HG02759 (cell line): ENCODE data around the gene ISG15.
"Not testable (repeated sequence)": the region's sequence is repeated elsewhere in the genome, so short reads cannot be mapped to it uniquely, and the experiment has no call there.

Experiments
- ATAC-seq: cut with Tn5 transposase; IDR thresholded peaks from one replicate; pipeline ENCODE4 v1.9.1; 2021; ENCODE audit warnings: mild to moderate bottlenecking, moderate library complexity; ENCODE audit not compliant: unreplicated experiment

The ISG15 gene

DNA sequence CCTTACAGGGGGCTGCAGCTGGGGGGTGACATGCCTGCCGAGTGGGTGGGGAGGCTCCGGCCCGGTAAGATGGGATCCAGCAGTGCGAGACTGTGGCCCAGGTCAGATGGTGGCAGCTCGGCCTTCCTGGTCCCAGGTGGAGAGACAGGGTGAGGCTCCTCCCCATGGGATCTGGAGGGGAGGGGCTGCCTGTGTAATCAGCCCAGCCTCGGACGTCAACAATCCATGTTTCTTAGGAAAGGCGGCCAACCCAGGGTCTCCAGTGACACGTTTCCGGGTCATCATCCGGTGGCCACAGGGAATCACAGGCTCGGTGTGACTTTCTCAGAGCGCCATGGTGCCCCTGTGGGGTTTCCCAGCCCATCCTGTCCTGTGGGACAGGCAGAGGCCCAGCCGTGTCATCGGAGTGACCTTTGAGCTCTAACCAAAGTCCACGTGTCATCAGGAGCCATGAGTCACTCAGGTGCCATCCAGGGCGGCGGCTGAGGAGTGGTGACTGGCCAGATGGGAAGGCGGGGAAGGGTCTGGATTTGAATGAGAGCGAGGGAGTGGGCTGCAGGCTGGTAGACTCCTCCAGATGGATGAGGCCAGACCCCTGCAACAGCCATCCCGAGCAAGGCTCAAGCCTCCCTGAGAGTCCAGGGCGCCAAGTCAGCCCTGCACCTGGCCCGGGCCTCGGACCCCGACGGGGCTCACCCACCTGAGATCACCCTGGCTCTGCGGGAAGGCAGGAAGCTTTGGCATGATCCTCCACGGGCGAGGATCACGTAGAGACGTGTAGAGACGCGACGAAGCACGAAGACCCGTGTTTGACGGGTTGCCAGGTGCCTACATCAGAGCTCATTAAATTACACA is 6.8 kb upstream of the ISG15 start:
- ATAC-seq, result no peak

DNA sequence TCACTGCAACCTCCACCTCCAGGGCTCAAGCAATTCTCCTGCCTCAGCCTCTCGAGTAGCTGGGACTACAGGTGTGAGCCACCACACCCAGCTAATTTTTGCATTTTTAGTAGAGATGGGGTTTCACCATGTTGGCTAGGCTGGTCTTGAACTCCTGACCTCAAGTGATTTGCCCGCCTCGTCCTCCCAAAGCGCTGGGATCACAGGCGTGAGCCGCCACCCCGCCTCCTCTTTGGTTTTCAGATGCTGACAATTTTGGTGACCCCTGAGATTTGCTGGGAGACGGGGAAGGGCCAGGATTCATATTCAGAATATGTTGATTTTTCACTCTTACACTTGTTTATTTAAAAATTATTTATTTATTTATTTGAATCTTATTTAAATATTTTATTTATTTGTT is 3.2 kb upstream of the ISG15 start:
- ATAC-seq, result not testable (repeated sequence)

DNA sequence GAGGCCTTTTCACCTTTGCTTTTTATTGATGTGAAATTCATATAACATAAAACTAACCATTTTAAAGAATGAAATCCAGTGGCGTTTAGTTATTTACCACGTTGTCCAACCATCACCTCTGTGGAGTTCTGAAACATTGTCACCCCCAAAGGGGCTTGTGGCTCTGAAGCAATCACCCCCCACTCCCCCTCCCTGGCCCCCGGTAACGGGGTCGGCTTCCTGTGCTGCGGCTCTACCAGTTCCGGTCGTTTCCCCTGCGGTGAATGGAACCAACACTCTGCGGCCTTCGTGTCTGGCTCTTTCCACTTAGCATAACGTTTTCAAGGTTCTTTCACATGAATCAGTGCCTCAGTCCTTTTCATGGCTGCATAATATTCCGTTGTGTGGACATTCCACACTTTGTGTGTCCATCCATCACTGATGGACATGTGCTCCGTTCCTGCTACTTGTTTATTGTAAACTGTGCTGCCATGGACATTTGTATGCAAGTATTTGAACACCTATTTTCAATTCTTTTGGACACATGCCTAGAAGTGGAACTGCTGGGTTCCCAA is 1.8 kb upstream of the ISG15 start:
- no peak for ATAC-seq

DNA sequence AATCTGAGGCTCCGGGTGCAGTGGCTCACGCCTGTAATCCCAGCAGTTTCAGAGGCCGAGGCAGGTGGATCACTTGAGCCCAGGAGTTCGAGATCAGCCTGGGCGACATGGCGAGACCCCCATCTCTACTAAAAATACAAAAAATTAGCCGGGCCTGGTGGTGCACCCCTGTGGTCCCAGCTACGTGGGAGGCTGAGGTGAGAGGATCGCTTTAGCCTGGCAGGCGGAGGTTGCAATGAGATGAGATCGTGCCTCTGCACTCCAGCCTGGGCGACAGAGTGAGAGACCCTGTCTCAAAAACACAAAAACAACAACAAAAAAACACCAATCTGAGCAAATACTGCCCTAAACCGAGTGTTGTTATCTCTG is 577 bp upstream of the ISG15 start:
- not testable (repeated sequence) for ATAC-seq

DNA sequence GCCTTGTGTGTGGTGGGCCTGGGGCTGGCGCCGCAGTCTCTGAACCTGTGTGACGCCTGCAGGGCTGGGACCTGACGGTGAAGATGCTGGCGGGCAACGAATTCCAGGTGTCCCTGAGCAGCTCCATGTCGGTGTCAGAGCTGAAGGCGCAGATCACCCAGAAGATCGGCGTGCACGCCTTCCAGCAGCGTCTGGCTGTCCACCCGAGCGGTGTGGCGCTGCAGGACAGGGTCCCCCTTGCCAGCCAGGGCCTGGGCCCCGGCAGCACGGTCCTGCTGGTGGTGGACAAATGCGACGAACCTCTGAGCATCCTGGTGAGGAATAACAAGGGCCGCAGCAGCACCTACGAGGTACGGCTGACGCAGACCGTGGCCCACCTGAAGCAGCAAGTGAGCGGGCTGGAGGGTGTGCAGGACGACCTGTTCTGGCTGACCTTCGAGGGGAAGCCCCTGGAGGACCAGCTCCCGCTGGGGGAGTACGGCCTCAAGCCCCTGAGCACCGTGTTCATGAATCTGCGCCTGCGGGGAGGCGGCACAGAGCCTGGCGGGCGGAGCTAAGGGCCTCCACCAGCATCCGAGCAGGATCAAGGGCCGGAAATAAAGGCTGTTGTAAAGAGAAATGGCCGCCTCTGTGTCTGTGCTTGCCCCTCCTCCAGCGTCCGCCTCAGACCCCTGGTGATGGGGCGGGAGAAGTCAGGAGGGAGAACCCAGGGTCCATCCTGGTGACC is 788 bp downstream of the ISG15 start:
- no peak for ATAC-seq

DNA sequence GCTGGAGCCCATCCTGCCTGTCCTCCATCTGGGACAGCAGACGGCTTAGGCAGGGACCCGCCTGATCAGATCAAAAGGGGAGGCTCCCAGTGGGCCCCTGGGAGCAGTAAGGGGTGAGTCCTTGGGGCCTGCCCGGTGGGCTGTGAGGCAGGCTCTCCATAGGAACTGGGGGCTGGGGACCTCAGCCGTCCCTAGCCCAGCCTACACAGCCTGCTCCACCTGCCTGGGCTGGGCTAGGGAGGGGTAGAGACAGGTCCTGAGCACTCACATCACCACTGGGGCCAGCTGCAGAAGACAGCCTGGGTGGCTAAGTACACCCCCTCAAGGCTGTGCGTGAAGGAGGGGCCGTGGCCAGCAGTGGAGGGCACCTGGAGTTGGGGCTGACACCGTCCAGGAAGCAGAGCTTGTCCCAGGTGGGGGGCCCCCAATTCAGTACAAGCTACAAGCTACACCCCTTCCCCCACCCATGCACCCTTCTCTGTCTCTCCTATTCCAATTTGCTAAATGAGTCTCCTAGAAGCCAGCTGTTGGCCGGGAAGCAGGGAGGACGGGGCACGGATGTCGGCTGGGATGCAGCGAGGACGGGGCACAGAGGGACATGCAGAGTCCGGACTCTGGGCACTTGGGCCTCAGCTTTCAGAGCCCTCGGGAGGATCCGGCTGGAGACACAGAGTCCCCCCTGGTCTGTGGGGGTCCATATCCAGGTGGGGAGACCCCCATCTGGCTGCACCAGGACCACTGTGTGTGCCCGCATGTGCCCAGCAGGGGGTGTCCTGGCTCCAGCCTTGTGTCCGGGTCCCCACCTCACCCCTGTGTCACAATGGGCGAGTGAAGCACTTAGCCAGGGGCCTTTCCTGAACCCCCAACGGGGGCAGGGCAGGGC is 1.7 kb downstream of the ISG15 start:
- no peak for ATAC-seq

DNA sequence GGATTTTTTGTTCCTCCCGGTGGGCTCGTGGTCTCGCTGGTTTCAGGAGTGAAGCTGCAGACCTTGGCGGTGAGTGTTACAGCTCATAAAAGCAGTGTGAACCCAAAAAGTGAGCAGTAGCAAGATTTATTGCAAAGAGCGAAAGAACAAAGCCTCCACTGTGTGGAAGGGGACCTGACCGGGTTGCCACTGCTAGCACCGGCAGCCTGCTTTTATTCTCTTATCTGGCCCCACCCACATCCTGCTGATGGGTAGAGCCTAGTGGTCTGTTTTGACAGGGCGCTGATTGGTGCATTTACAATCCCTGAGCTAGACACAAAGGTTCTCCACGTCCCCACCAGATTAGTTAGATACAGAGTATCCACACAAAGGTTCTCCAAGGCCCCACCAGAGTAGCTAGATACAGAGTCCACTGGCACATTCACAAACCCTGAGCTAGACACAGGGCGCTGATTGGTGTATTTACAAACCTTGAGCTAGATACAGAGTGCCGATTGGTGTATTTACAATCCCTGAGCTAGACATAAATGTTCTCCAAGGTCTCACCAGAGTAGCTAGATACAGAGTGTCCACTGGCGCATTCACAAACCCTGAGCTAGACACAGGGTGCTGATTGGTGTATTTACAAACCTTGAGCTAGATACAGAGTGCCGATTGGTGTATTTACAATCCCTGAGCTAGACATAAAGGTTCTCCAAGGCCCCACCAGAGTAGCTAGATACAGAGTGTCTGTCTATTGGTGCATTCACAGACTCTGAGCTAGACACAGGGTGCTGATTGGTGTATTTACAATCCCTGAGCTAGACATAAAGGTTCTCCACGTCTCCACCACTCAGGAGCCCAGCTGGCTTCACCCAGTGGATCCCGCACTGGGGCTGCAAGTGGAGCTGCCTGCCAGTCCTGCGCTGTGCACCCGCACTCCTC is 4.4 kb downstream of the ISG15 start:
- not testable (repeated sequence) for ATAC-seq

DNA sequence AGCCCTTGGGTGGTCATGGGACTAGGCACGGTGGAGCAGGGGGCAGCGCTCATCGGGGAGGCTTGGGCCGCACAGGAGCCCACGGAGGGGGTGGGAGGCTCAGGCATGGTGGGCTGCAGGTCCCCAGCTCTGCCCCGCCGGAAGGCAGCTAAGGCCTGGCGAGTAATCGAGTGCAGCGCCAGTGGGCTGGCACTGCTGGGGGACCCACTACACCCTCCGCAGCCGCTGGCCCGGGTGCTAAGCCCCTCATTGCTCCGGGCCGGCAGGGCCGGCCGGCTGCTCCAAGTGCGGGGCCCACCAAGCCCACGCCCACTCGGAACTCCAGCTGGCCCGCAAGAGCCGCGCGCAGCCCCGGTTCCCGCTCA is 5.0 kb downstream of the ISG15 start:
- ATAC-seq, result not testable (repeated sequence)

DNA sequence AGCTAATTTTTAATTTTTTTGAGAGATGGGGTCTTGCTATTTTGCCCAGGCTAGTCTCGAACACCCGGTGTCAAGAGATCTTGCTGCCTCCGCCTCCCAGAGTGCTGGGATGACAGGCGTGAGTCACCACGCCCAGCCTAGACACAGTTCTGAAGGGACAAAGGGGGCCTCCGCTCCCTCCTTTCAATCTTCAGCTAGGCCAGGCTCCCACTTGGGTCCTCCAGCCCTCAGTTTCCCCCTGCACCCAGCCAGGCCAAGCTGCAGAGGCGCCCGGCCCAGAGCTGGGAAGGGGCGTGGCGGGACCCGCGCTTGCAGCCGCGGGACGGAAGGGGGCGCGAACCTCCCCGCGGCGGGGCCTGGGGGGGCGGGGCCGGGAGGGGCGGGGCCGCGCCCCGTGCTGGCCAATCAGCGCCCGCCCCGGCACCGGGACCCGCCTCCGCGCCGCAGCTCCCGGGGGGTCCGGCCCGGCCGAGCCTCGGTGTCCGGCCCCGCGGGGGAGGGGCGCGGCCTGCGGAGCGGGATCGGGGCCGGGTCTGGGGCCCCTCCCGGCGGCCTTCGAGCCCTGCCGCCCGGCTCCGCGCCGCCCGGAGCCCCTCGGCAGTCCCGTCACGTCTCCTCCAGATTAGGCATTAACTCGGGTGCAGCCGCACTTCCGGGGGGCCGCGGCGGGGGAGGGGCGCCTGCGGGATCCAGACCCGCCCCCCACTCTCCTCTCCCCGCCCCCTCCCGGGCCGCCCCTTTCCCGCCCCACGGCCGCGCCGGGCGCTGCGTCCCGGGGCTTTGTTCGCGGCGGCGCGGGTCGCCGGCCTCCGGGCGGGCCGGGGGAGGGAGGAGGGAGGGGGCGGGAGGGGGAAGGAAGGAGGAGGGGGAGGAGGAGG is 6.1 kb downstream of the ISG15 start:
- peak; percentile 77 for ATAC-seq

DNA sequence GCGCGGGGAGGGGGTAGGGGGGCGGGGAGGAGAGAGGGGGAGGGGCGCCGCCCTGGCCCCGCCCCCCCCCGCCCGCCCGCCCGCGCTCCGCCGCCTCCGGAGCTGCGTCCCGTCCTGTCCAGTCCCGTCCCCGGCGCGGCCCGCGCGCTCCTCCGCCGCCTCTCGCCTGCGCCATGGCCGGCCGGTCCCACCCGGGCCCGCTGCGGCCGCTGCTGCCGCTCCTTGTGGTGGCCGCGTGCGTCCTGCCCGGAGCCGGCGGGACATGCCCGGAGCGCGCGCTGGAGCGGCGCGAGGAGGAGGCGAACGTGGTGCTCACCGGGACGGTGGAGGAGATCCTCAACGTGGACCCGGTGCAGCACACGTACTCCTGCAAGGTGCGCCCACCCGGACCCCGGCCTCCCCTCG is 6.7 kb downstream of the ISG15 start, which contains the start of gene AGRN:
Gene AGRN, plus strand, starts transcription at position 121 of the 405 bp plus-strand sequence. Its CDS starts 53 bp downstream, at position 174.
- ATAC-seq, result peak; percentile 36

DNA sequence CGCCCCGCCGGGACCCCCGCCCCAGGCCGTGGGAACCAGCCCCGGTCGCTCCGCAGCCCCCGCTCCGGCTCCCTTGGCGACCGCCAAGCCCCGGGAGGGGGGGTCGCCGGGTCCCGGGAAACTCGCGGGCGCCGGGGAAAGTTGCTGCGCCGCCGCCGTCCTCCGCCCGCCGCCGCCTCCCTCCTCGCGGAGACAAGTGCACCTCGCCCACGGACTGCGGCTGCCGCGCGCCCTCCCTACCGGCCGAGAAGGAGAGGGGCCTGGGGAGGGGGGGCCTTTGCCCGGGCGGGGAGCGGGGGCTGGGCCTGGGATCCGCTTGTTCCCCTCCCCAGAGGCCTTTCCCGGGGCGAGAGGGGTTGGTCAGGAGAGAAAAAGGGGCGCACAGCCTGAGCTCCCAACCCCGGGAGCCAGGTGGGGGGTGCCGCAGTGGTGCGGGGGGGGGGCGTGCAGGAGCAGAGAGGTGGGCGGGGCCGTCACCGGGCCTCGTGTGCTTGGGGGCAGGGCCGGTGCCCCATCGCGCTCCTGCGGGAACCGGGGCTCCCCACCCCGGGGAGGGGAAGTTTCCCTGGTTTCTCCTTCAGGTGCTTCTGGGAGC is 7.2 kb downstream of the ISG15 start:
- ATAC-seq, result peak; percentile 2

DNA sequence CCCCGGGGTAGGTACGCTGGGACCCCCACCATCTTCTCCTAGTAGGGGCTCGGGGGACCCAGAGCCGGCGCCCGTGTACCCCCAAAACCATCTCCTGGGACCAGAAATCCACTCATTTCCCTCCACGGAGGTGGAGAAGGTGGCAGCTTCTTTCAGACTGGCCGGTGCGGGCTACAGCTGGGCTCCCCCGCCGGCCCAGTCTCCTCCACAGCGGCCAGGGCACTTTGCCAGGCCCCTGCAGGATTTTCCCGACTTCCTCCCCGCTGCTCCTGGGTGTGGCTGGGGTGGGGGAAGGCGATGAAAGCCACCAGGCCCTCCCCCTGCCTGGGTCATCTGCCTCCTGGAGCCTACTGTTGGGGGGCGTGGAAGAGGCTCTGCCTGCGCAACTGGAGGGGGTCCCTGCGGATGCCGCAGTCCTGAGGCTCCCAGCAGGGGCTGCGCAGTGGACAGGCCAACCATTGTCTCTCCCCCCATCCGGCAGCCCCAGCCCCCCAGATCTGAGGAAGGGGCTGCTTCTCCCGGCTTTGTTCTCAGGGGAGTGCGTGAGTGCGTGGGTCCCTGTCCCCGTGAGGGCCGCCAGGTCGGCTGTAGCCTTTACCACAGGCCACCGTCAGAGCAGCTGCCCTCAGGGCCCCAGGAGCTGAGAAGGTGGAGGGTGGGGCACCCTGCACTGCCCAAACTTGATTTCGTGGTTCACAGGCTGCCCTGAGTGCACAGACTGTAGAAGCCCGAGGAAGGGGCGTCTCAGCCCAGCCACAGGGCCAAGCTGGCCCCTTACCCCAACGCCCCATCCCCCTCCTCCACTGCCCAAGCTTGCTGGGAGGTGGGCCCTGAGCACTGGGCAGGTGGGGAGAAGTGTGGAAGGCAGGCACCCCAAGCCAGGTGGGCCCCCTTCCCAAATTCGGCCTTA is 8.0 kb downstream of the ISG15 start:
- no peak for ATAC-seq

DNA sequence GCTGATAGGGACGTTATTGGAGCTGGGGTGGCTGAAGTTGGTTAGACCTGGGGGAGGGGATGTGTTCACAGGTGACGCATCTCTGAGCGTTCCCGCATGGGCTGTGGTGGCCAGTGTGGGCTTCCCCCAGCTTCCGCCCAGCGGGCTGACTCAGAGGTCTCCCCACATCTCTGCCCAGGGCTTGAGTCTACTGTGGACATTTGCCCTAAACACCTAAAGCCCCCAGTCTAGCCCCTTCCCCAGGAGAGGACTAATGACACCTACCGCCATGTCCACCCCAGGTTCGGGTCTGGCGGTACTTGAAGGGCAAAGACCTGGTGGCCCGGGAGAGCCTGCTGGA is 8.6 kb downstream of the ISG15 start:
- ATAC-seq, result no peak

DNA sequence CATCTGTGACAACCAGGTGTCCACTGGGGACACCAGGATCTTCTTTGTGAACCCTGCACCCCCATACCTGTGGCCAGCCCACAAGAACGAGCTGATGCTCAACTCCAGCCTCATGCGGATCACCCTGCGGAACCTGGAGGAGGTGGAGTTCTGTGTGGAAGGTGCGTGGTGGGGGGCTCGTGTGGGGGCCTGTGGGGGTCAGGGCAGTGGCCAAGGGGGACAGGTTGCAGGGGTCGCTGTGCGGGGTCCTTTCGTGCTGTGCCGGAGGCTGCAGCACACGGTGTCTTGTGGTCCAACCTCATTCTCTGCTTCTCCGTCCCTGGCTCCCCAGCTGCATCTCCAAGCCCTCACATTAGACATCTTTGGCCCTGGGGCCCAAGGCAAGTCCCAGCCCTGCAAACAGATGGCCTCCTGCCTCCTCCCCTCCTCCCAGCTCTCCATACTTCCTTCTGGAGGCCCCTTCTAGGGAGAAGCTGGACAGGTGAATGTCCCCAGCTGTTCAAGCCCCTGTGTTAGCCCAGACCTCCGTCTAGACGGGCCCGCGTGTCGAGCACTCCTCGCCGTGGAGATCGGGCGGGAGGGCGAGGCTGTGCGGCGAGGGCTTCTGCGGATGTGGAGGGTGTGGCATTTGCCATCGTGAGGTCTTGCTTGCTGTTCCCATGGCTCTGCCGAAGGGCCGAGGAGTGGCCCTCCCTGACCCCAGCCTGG is 9.2 kb downstream of the ISG15 start:
- no peak for ATAC-seq

DNA sequence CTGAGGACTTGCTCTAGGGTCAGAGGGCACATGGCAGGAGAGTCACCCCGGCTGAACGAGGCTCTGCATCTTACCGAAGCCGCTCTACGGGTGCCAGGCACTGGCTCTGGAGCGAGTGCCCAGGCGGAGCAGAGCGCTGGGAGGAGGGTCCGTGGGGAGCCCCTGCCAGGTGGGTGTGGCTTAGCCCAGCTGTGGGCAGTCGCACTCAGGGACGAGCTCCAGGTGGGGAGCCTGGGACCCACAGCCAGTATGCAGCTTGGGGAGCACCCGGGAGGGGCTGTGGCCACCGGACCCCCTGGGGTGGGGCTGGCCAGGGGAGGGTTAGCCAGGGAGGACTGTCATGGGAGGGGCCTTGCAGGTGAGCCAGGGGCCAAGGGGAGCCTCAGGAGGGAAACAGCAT is 10.4 kb downstream of the ISG15 start:
- ATAC-seq, result no peak

DNA sequence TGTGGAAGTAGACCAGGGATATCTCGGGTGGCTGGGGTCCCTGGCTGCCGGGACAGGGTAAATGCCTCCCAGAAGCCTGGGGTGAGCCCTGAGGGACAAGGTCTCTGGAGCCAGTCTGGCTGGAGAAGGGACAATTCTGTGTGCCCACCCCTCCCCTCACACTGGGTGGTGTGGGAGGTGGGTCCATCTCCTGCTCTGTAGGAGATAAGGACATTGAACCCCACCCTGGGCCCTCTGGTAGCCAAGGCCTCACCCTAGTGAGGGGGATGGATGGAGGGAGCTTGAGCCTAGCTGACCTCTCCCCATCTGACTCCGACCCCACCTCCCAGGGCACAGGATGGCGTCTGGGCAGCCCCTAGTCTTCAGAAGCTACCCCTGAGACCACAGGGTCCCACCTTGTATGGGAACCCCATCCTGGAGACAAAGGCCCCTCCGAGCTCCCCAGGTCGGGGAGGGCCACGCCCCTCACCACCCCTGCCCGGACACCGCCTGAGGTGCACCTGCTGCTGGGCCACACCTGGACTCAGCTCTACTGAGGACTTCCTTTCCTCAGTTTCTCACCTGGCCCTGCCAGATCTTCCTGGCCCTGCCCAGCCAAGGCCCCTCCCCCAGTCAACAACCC is 11.0 kb downstream of the ISG15 start:
- ATAC-seq, result no peak
